CD14-positive monocyte (primary cell): ENCODE data around the gene OR7C1. TPM values are rescaled to one million over a fixed set of nuclear protein-coding genes. Genes with fewer than 3 reads are reported as not detected.

Source experiments
- DNase-seq, 3 donors: peaks; one replicate each; pipeline ENCODE4 v3.0.0-alpha.2; 2011 to 2022
- H2AFZ ChIP-seq: 2 replicates; pipeline ENCODE4 v1.6.0; 2012; ENCODE audit warnings: mild to moderate bottlenecking, low read depth, low read length, inconsistent platforms; ENCODE audit not compliant: insufficient read depth, poor library complexity, severe bottlenecking
- H3K27ac ChIP-seq, 2 donors: 1 replicate in 1 of 2; 2 replicates in 1 of 2; pipeline ENCODE4 v1.5.1; 2012 to 2013; ENCODE audit warnings: low read length in 2 of 2, control low read depth in 1 of 2, inconsistent platforms in 1 of 2, low read depth in 1 of 2, mild to moderate bottlenecking in 1 of 2
- H3K27me3 ChIP-seq, 2 donors: one replicate each; pipeline versions ENCODE4 v1.6.0 to v1.6.1; 2011 to 2013; ENCODE audit warnings: low read length in 2 of 2; ENCODE audit not compliant: control insufficient read depth in 2 of 2, insufficient read depth in 2 of 2
- H3K36me3 ChIP-seq, 2 donors: replicated peaks in 1 of 2; 1 replicate in 1 of 2; 2 replicates in 1 of 2; pipeline versions ENCODE4 v1.5.1 to v1.6.1; 2012 to 2013; ENCODE audit warnings: low read length in 2 of 2, control low read depth in 1 of 2, inconsistent platforms in 1 of 2, mild to moderate bottlenecking in 1 of 2; ENCODE audit not compliant: insufficient read depth in 2 of 2, control insufficient read depth in 1 of 2
- H3K4me1 ChIP-seq, 2 donors: 1 replicate in 1 of 2; 2 replicates in 1 of 2; pipeline versions ENCODE4 v1.5.1 to v1.6.1; 2012 to 2013; ENCODE audit warnings: low read length in 2 of 2, control low read depth in 1 of 2, inconsistent platforms in 1 of 2, mild to moderate bottlenecking in 1 of 2, moderate library complexity in 1 of 2; ENCODE audit not compliant: insufficient read depth in 2 of 2, control insufficient read depth in 1 of 2
- H3K4me2 ChIP-seq: replicated peaks from 2 replicates; pipeline ENCODE3; 2012; ENCODE audit warnings: low read length, moderate library complexity, mild to moderate bottlenecking; ENCODE audit not compliant: poor library complexity, severe bottlenecking; ENCODE audit errors: extremely low read depth
- H3K4me3 ChIP-seq, 3 experiments: fragments of 200-600 bp in 1 of 3; sonication (generic) in 1 of 3; replicated peaks in 1 of 3; 1 replicate in 2 of 3; 2 replicates in 1 of 3; pipeline ENCODE4 v1.5.1; 2011 to 2013; ENCODE audit warnings: low read length in 3 of 3, mild to moderate bottlenecking in 3 of 3, control low read depth in 2 of 3, low read depth in 2 of 3, inconsistent platforms in 1 of 3, moderate library complexity in 1 of 3
- H3K79me2 ChIP-seq: 2 replicates; pipeline ENCODE4 v1.6.0; 2012; ENCODE audit warnings: mild to moderate bottlenecking, control low read depth, inconsistent platforms, low read length, moderate library complexity; ENCODE audit not compliant: insufficient read depth
- H3K9ac ChIP-seq: 2 replicates; pipeline ENCODE4 v1.6.0; 2017; ENCODE audit warnings: low read length, mild to moderate bottlenecking; ENCODE audit not compliant: insufficient read depth, poor library complexity, severe bottlenecking
- H3K9me3 ChIP-seq, 2 donors: replicated peaks in 1 of 2; 1 replicate in 1 of 2; 2 replicates in 1 of 2; pipeline versions ENCODE4 v1.5.1 to v1.6.1; 2012 to 2013; ENCODE audit warnings: low read length in 2 of 2, control low read depth in 1 of 2; ENCODE audit not compliant: control insufficient read depth in 1 of 2, insufficient read depth in 1 of 2
- H4K20me1 ChIP-seq: 2 replicates; pipeline ENCODE4 v1.6.0; 2012; ENCODE audit warnings: mild to moderate bottlenecking, low read length, control low read depth, moderate library complexity; ENCODE audit not compliant: insufficient read depth
- H3K27ac Mint-ChIP-seq, 7 donors: one replicate each; pipeline ENCODE4 v1.8.0; 2020; ENCODE audit warnings: mild to moderate bottlenecking in 7 of 7, mixed read lengths in 7 of 7, moderate library complexity in 6 of 7, inconsistent platforms in 2 of 7
- H3K27me3 Mint-ChIP-seq, 3 donors: one replicate each; pipeline ENCODE4 v1.8.0; 2021 to 2022; ENCODE audit warnings: low read depth in 3 of 3, mild to moderate bottlenecking in 3 of 3, mixed read lengths in 3 of 3, moderate library complexity in 3 of 3, inconsistent platforms in 1 of 3
- H3K36me3 Mint-ChIP-seq, 2 donors: one replicate each; pipeline ENCODE4 v1.8.0; 2020; ENCODE audit warnings: mixed read lengths in 2 of 2, inconsistent platforms in 1 of 2, mild to moderate bottlenecking in 1 of 2
- H3K4me1 Mint-ChIP-seq: one replicate; pipeline ENCODE4 v1.8.0; 2020; ENCODE audit warnings: mild to moderate bottlenecking, mixed read lengths
- H3K4me3 Mint-ChIP-seq, 2 donors: one replicate each; pipeline ENCODE4 v1.8.0; 2020; ENCODE audit warnings: mild to moderate bottlenecking in 2 of 2, mixed read lengths in 2 of 2, moderate library complexity in 1 of 2
- H3K9me3 Mint-ChIP-seq, 7 donors: one replicate each; pipeline ENCODE4 v1.8.0; 2020 to 2022; ENCODE audit warnings: mixed read lengths in 7 of 7, mild to moderate bottlenecking in 6 of 7, moderate library complexity in 6 of 7, inconsistent platforms in 2 of 7
- WGBS: methylation state at CpG from one replicate; pipeline ENCODE4 v1.1.5; 2013; ENCODE audit warnings: missing lambda C conversion rate; ENCODE audit not compliant: insufficient coverage; 5-methylcytosine and 5-hydroxymethylcytosine counted together
- intact Hi-C, 2 donors: fragments of 100-400 bp; cut with micrococcal nuclease; formaldehyde crosslinking; loops; one replicate each; pipeline versions ENCODE4 v1.15.0 to v1.15.1; 2023
- polyA plus RNA-seq, 3 donors: library from polyadenylated mRNA; depleted of rRNA in 1 of 3; unstranded in 2 of 3; stranded (reverse) in 1 of 3; fragments of 300-500 nt in 2 of 3; fragments of >200 nt in 1 of 3; fragmentation: Illumina TruSeq in 2 of 3; gene quantifications; 1 replicate in 2 of 3; 2 replicates in 1 of 3; pipeline ENCODE4 v1.2.3, GENCODE V29; 2012 to 2021
- TF ChIP-seq, protein P1 (sequence below): fragments of 200-600 bp; IDR thresholded peaks from one replicate; pipeline ENCODE4 v1.8.0; 2022; ENCODE audit warnings: antibody characterized with exemption, mild to moderate bottlenecking

The OR7C1 gene
- polyA plus RNA-seq, 3 donors: 0.02 to 0.15 TPM; not detected in 1

DNA sequence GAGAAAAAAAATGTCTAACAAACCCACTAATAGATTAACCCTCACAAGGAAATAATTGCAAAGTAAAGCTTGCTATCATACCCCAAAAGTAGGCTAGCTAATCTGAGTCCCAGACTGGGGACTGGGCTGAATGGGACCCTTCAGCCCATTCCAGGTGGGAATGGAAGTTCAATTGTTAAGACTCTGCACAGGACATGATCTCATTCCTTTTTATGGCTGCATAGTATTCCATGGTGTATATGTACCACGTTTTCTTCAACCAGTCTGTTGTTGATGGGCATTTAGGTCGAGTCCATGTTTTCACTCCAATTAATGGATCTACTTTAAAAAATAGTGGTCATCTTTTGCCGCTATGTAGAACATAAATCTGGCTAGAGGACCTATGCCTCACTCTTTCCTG, 17.9 kb downstream of the OR7C1 start:
- no peaks in the 10 kb centered on the region for H4K20me1 ChIP-seq
- no peaks in the 10 kb centered on the region for H3K36me3 Mint-ChIP-seq
- peaks cover 0 to 3% (median 2%) of the 10 kb centered on the region in 3 donors for H3K27me3 Mint-ChIP-seq
- H3K9me3 ChIP-seq: no peaks in the 10 kb centered on the region
- WGBS: 76% methylated on average over 3 of the region's 3 CpGs
- intact Hi-C loops: no loop called here
- H3K4me1 Mint-ChIP-seq: peaks cover 6% of the 10 kb centered on the region
- H3K4me1 ChIP-seq: peaks cover 5 to 6% of the 10 kb centered on the region in 2 donors
- peaks cover 0 to 8% (median 1%) of the 10 kb centered on the region in 7 donors for H3K9me3 Mint-ChIP-seq
- H3K4me3 ChIP-seq: no peak overlapping the region
- no peak overlapping the region for H2AFZ ChIP-seq
- H3K27me3 ChIP-seq: no peaks in the 10 kb centered on the region
- H3K9ac ChIP-seq: no peak overlapping the region
- no peak overlapping the region for H3K27ac ChIP-seq
- no peaks in the 10 kb centered on the region for H3K36me3 ChIP-seq
- no peak overlapping the region for H3K4me3 Mint-ChIP-seq
- no peak for DNase-seq
- no peaks in the 10 kb centered on the region for H3K79me2 ChIP-seq
- TF ChIP-seq, protein P1, sequence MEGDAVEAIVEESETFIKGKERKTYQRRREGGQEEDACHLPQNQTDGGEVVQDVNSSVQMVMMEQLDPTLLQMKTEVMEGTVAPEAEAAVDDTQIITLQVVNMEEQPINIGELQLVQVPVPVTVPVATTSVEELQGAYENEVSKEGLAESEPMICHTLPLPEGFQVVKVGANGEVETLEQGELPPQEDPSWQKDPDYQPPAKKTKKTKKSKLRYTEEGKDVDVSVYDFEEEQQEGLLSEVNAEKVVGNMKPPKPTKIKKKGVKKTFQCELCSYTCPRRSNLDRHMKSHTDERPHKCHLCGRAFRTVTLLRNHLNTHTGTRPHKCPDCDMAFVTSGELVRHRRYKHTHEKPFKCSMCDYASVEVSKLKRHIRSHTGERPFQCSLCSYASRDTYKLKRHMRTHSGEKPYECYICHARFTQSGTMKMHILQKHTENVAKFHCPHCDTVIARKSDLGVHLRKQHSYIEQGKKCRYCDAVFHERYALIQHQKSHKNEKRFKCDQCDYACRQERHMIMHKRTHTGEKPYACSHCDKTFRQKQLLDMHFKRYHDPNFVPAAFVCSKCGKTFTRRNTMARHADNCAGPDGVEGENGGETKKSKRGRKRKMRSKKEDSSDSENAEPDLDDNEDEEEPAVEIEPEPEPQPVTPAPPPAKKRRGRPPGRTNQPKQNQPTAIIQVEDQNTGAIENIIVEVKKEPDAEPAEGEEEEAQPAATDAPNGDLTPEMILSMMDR: no peak
- no peak overlapping the region for H3K4me2 ChIP-seq
- no peak overlapping the region for H3K27ac Mint-ChIP-seq

DNA sequence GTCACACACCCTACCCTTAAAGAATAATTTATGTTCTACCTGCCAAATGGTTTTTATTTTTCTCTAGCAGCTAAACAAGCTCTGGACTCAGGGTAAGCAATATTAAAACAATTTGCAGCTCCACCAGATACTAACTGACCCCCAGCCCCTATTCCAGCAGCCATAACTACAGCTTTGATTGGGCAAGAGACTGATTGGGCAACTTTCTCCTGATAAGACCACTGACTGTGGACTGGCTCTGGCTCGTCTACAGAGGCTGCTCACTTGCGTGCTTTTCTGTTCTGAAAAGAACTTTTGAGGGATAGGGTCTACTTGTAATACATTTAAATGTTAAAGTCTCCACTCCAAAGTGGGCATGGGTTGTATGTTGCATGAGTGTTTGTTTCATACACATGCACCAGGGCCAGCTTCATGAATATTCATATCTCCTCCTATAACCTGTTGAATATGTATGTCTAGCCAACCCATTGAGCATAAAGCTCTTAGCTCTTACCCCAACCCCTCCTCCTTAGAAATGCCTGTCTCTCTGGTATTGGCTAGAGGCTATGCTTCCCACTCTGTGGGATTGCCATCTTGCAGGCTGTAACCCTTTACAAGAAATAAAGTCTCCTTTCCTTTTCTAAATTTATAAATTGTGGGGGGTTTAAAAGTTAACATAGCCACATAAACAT, 19.9 kb downstream of the OR7C1 start:
- Histone ChIP-seq H3K4me3 (no peak overlapping the region), H3K27me3 (no peaks in the 10 kb centered on the region), H4K20me1 (no peaks in the 10 kb centered on the region), H3K36me3 (no peaks in the 10 kb centered on the region), H3K27ac (no peak overlapping the region), H3K4me2 (no peak overlapping the region), H3K9ac (no peak overlapping the region), H3K9me3 (no peaks in the 10 kb centered on the region), H3K4me1 (no peaks in the 10 kb centered on the region), H3K79me2 (no peaks in the 10 kb centered on the region), H2AFZ (no peak overlapping the region)
- intact Hi-C loops: no loop called here
- Mint-ChIP-seq H3K4me1 (no peaks in the 10 kb centered on the region), H3K9me3 (peaks cover 0 to 8% (median 1%) of the 10 kb centered on the region in 7 donors), H3K4me3 (no peak overlapping the region), H3K27ac (no peak overlapping the region), H3K27me3 (peaks cover 0 to 5% (median 2%) of the 10 kb centered on the region in 3 donors), H3K36me3 (no peaks in the 10 kb centered on the region)
- TF ChIP-seq, protein P1: no peak
- no peak for DNase-seq
- no CpG with 5 or more reads among the region's 2 CpGs for WGBS
